ENCODE measurements around the gene FOLR1.

GRCh38 chr11:72227316-72228228, 35.6 kb downstream of the FOLR1 start:
- TF ChIP-seq, protein P1, sequence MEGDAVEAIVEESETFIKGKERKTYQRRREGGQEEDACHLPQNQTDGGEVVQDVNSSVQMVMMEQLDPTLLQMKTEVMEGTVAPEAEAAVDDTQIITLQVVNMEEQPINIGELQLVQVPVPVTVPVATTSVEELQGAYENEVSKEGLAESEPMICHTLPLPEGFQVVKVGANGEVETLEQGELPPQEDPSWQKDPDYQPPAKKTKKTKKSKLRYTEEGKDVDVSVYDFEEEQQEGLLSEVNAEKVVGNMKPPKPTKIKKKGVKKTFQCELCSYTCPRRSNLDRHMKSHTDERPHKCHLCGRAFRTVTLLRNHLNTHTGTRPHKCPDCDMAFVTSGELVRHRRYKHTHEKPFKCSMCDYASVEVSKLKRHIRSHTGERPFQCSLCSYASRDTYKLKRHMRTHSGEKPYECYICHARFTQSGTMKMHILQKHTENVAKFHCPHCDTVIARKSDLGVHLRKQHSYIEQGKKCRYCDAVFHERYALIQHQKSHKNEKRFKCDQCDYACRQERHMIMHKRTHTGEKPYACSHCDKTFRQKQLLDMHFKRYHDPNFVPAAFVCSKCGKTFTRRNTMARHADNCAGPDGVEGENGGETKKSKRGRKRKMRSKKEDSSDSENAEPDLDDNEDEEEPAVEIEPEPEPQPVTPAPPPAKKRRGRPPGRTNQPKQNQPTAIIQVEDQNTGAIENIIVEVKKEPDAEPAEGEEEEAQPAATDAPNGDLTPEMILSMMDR (conservative IDR thresholded peaks at IDR 0.05; ENCODE audit: low read length): no peak
- no peak for TF ChIP-seq EZH2phosphoT487 (IDR thresholded peaks at IDR 0.05; ENCODE audit: borderline replicate concordance)
